C4-2B (cell line): Measurements from ENCODE around the gene PLEKHA8.

ENCODE experiments used
- ZFX ChIP-seq: fragments of 450-650 bp; IDR thresholded peaks from 2 replicates; pipeline ENCODE4 v1.6.1; 2017
- TF ChIP-seq, protein P1 (sequence below): fragments of 450-650 bp; conservative IDR thresholded peaks from 2 replicates; pipeline ENCODE4 v1.5.1; 2017; ENCODE audit warnings: mild to moderate bottlenecking

DNA sequence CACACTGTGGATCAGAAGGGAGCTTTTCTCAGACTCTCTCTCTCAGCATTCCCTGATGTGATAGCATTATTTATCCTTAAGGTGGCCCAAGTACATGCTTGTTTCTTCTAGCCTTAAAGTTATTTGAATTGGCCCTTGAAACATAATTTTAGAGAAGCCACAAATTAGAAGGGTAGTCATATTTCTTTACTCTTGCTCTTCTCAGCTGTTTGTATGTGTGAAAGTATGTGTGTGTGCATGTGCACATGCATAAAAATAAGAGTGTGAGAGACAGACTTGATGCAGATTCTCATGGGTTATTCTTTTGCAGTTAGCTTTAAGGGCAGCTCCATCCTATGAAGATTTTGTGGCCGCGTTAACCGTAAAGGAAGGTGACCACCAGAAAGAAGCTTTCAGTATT lies 50.1 kb downstream of the PLEKHA8 start:
- TF ChIP-seq, protein P1, sequence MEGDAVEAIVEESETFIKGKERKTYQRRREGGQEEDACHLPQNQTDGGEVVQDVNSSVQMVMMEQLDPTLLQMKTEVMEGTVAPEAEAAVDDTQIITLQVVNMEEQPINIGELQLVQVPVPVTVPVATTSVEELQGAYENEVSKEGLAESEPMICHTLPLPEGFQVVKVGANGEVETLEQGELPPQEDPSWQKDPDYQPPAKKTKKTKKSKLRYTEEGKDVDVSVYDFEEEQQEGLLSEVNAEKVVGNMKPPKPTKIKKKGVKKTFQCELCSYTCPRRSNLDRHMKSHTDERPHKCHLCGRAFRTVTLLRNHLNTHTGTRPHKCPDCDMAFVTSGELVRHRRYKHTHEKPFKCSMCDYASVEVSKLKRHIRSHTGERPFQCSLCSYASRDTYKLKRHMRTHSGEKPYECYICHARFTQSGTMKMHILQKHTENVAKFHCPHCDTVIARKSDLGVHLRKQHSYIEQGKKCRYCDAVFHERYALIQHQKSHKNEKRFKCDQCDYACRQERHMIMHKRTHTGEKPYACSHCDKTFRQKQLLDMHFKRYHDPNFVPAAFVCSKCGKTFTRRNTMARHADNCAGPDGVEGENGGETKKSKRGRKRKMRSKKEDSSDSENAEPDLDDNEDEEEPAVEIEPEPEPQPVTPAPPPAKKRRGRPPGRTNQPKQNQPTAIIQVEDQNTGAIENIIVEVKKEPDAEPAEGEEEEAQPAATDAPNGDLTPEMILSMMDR = no peak
- no peak for TF ChIP-seq ZFX
